Neuron (in vitro differentiated cells): ENCODE results near the gene ZNF573.

Experiments
- H2AFZ ChIP-seq: one replicate; pipeline ENCODE4 v1.6.1; 2013; ENCODE audit warnings: low read depth, mild to moderate bottlenecking, inconsistent platforms, low read length, moderate library complexity
- H3K27me3 ChIP-seq: one replicate; pipeline ENCODE4 v1.6.1; 2013; ENCODE audit warnings: low read length; ENCODE audit not compliant: insufficient read depth
- H3K36me3 ChIP-seq: one replicate; pipeline ENCODE4 v1.6.1; 2013; ENCODE audit warnings: low read length; ENCODE audit not compliant: insufficient read depth
- H3K4me1 ChIP-seq: one replicate; pipeline ENCODE4 v1.6.1; 2013; ENCODE audit warnings: low read length; ENCODE audit not compliant: insufficient read depth
- H3K4me3 ChIP-seq: 2 replicates; pipeline ENCODE4 v1.5.1; 2013; ENCODE audit warnings: mild to moderate bottlenecking, low read length, moderate library complexity
- H3K9me3 ChIP-seq: one replicate; pipeline ENCODE4 v1.6.1; 2013; ENCODE audit warnings: low read length

The ZNF573 gene

GRCh38 chr19:37725181-37725580 is 54.2 kb downstream of the ZNF573 start:
- H3K36me3 ChIP-seq, result peaks cover 3% of the 10 kb centered on the region
- H3K4me3 ChIP-seq, result no peak overlapping the region
- no peak overlapping the region for H2AFZ ChIP-seq
- no peaks in the 10 kb centered on the region for H3K27me3 ChIP-seq
- H3K9me3 ChIP-seq, result peaks cover 5% of the 10 kb centered on the region
- H3K4me1 ChIP-seq, result no peaks in the 10 kb centered on the region

- Histone ChIP-seq H3K4me1 (peaks cover 7% of the 10 kb centered on the region), H3K27me3 (no peaks in the 10 kb centered on the region), H3K9me3 (peaks cover 8% of the 10 kb centered on the region), H3K4me3 (peak overlapping the region; percentile 94), H3K36me3 (peaks cover 5% of the 10 kb centered on the region), H2AFZ (peak overlapping the region; percentile 43)
These were observed 59.5 kb downstream of the ZNF573 start for GRCh38 chr19:37719927-37720265.

GRCh38 chr19:37719111-37719926 is 60.1 kb downstream of the ZNF573 start, which contains the start of gene ZNF607:
TSS of gene ZNF607 (minus strand) at chr19:37719761. CDS start at chr19:37711618, 8,143 bp downstream.
- Histone ChIP-seq H3K4me1 (peaks cover 7% of the 10 kb centered on the region), H3K36me3 (peaks cover 9% of the 10 kb centered on the region), H3K9me3 (peaks cover 9% of the 10 kb centered on the region), H2AFZ (peak within 1 kb of the TSS; percentile 43), H3K27me3 (no peaks in the 10 kb centered on the region), H3K4me3 (peak within 1 kb of the TSS; percentile 94)

GRCh38 chr19:37718304-37718703 is 61.1 kb downstream of the ZNF573 start:
- H2AFZ ChIP-seq, result no peak overlapping the region
- peaks cover 11% of the 10 kb centered on the region for H3K9me3 ChIP-seq
- H3K27me3 ChIP-seq, result no peaks in the 10 kb centered on the region
- H3K36me3 ChIP-seq, result peaks cover 9% of the 10 kb centered on the region
- H3K4me3 ChIP-seq, result peak overlapping the region; percentile 94
- H3K4me1 ChIP-seq, result peaks cover 7% of the 10 kb centered on the region

GRCh38 chr19:37716140-37716539 is 63.2 kb downstream of the ZNF573 start:
- peaks cover 25% of the 10 kb centered on the region for H3K9me3 ChIP-seq
- H3K27me3 ChIP-seq, result no peaks in the 10 kb centered on the region
- H2AFZ ChIP-seq, result no peak overlapping the region
- H3K4me1 ChIP-seq, result peaks cover 7% of the 10 kb centered on the region
- peaks cover 22% of the 10 kb centered on the region for H3K36me3 ChIP-seq
- no peak overlapping the region for H3K4me3 ChIP-seq

- H3K36me3 ChIP-seq, result peaks cover 50% of the 10 kb centered on the region
- H3K4me3 ChIP-seq, result no peak overlapping the region
- H3K4me1 ChIP-seq, result no peaks in the 10 kb centered on the region
- H3K9me3 ChIP-seq, result peaks cover 35% of the 10 kb centered on the region
- no peak overlapping the region for H2AFZ ChIP-seq
- no peaks in the 10 kb centered on the region for H3K27me3 ChIP-seq
These were observed 73.3 kb downstream of the ZNF573 start for GRCh38 chr19:37706052-37706605.

- Histone ChIP-seq H2AFZ (no peak overlapping the region), H3K36me3 (peaks cover 50% of the 10 kb centered on the region), H3K4me1 (no peaks in the 10 kb centered on the region), H3K9me3 (peaks cover 43% of the 10 kb centered on the region), H3K4me3 (no peak overlapping the region), H3K27me3 (no peaks in the 10 kb centered on the region)
These were observed 80.3 kb downstream of the ZNF573 start for GRCh38 chr19:37699057-37699456.

- H3K27me3 ChIP-seq, result no peaks in the 10 kb centered on the region
- peaks cover 39% of the 10 kb centered on the region for H3K9me3 ChIP-seq
- peaks cover 46% of the 10 kb centered on the region for H3K36me3 ChIP-seq
- H3K4me3 ChIP-seq, result no peak overlapping the region
- no peak overlapping the region for H2AFZ ChIP-seq
- no peaks in the 10 kb centered on the region for H3K4me1 ChIP-seq
These were observed 81.2 kb downstream of the ZNF573 start for GRCh38 chr19:37698216-37698615.

GRCh38 chr19:37695144-37695899 is 84.1 kb downstream of the ZNF573 start:
- Histone ChIP-seq H3K27me3 (no peaks in the 10 kb centered on the region), H3K4me1 (no peaks in the 10 kb centered on the region), H3K9me3 (peaks cover 31% of the 10 kb centered on the region), H3K36me3 (peaks cover 37% of the 10 kb centered on the region), H3K4me3 (no peak overlapping the region), H2AFZ (no peak overlapping the region)

- Histone ChIP-seq H3K36me3 (peaks cover 20% of the 10 kb centered on the region), H3K9me3 (peaks cover 14% of the 10 kb centered on the region), H3K4me3 (no peak overlapping the region), H3K4me1 (no peaks in the 10 kb centered on the region), H3K27me3 (no peaks in the 10 kb centered on the region), H2AFZ (no peak overlapping the region)
These were observed 86.3 kb downstream of the ZNF573 start for GRCh38 chr19:37692956-37693620.

GRCh38 chr19:37691881-37692504 is 87.4 kb downstream of the ZNF573 start:
- Histone ChIP-seq H3K4me3 (peak overlapping the region; percentile 55), H3K4me1 (no peaks in the 10 kb centered on the region), H3K36me3 (peaks cover 12% of the 10 kb centered on the region), H3K9me3 (peaks cover 11% of the 10 kb centered on the region), H2AFZ (peak overlapping the region; percentile 49), H3K27me3 (no peaks in the 10 kb centered on the region)
